Mesodermal cell (in vitro differentiated cells): ENCODE measurements around the gene YPEL2.
"Not testable (repeated sequence)": the region's sequence is repeated elsewhere in the genome, so short reads cannot be mapped to it uniquely, and the experiment has no call there.

Experiments
- H3K27ac ChIP-seq: 2 replicates; pipeline ENCODE4 v1.7.0; 2013; ENCODE audit warnings: mild to moderate bottlenecking, low read depth, low read length, moderate library complexity; ENCODE audit not compliant: severe bottlenecking
- H3K36me3 ChIP-seq: 2 replicates; pipeline ENCODE4 v1.7.1; 2013; ENCODE audit warnings: mild to moderate bottlenecking, low read length, moderate library complexity; ENCODE audit not compliant: control insufficient read depth, insufficient read depth
- H3K4me1 ChIP-seq: one replicate; pipeline ENCODE4 v1.7.1; 2013; ENCODE audit warnings: mild to moderate bottlenecking, low read length; ENCODE audit not compliant: insufficient read depth, control insufficient read depth, poor library complexity, severe bottlenecking
- H3K4me3 ChIP-seq: 2 replicates; pipeline ENCODE4 v1.7.0; 2013; ENCODE audit warnings: low read length, control low read depth, mild to moderate bottlenecking; ENCODE audit not compliant: insufficient read depth, poor library complexity, severe bottlenecking; ENCODE audit errors: extremely low read depth
- H3K9me3 ChIP-seq: 2 replicates; pipeline ENCODE4 v1.7.1; 2013; ENCODE audit warnings: mild to moderate bottlenecking, low read length, moderate library complexity; ENCODE audit not compliant: control insufficient read depth
- WGBS, 2 experiments: methylation state at CpG; one replicate each; pipeline ENCODE4 v1.1.5; 2013; ENCODE audit warnings: missing lambda C conversion rate in 2 of 2; ENCODE audit not compliant: insufficient coverage in 2 of 2; 5-methylcytosine and 5-hydroxymethylcytosine counted together

The YPEL2 gene

DNA sequence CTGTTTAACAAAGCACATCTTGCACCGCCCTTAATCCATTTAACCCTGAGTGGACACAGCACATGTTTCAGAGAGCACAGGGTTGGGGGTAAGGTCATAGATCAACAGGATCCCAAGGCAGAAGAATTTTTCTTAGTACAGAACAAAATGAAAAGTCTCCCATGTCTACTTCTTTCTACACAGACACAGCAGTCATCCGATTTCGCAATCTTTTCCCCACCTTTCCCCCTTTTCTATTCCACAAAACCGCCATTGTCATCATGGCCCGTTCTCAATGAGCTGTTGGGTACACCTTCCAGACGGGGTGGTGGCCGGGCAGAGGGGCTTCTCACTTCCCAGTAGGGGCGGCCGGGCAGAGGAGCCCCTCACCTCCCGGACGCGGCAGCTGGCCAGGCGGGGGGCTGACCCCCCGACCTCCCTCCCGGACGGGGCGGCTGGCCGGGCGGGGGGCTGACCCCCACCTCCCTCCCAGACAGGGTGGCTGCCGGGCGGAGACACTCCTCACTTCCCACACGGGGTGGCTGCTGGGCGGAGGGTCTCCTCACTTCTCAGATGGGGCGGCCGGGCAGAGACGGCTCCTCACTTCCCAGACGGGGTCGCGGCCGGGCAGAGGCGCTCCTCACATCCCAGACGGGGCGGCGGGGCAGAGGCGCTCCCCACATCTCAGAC is 62.4 kb downstream of the YPEL2 start:
- H3K27ac ChIP-seq, H3K9me3 ChIP-seq, H3K4me3 ChIP-seq, H3K4me1 ChIP-seq: not testable (repeated sequence)
- WGBS, 2 experiments: 96 to 99% methylated on average over 9 to 11 of the region's 35 CpGs
- H3K36me3 ChIP-seq: peaks cover 86% of the 10 kb centered on the region

GRCh38 chr17:59396134-59396826 is 64.8 kb downstream of the YPEL2 start:
- WGBS, 2 experiments: 90 to 100% methylated on average over 7 of the region's 9 CpGs

DNA sequence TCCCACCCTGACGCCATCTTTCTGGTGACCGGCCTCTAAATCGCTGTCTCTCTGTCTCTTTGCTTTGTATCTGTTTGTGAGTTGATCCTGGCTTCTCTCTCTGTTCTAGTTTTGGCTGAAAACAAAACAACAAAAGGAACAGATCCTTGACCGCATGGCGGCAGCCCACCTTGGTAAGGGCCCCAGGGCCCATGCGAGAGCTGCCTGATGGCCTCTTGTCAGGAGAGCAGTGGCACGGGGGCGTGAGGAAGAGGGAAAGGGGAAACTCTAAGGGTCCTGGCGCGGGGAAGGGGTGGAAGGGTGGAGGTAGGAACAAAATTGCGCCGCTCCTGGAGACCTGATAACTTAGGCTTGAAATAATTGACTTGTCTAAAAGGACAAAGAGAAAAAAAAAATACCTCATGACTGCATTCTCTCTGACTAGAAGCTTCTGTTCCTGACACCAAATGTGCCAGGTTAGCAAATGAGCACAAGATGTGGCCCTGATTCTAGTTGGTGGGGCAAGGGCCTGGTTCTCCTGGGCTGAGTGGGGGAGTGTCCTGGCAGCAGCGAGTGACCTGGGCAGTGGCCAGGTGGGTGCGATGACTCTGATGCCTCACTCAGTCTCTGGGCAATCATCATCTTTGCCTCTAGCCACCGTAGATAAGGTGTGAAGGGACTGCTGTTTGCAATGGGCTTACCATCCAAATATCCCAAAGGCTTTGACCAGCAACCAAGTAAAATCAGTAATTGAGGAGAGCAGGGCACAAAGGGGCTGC is 66.0 kb downstream of the YPEL2 start:
- Histone ChIP-seq H3K4me3 (no peak overlapping the region), H3K9me3 (peaks cover 4% of the 10 kb centered on the region), H3K27ac (no peak overlapping the region), H3K4me1 (peaks cover 8% of the 10 kb centered on the region), H3K36me3 (peaks cover 75% of the 10 kb centered on the region)
- 97 to 100% methylated on average over 9 to 10 of the region's 15 CpGs for WGBS, 2 experiments

More at GRCh38 chr17:59396134-59396826, 64.8 kb downstream of the YPEL2 start:
- Histone ChIP-seq H3K4me3 (no peak overlapping the region), H3K27ac (no peak overlapping the region), H3K36me3 (peaks cover 81% of the 10 kb centered on the region), H3K9me3 (peaks cover 4% of the 10 kb centered on the region), H3K4me1 (peaks cover 8% of the 10 kb centered on the region)

- peaks cover 84% of the 10 kb centered on the region for H3K36me3 ChIP-seq
- H3K4me1 ChIP-seq: peaks cover 8% of the 10 kb centered on the region
- no peak overlapping the region for H3K27ac ChIP-seq
- WGBS, 2 experiments: 80 to 100% methylated on average over 1 to 2 of the region's 7 CpGs
- H3K9me3 ChIP-seq: peaks cover 4% of the 10 kb centered on the region
- H3K4me3 ChIP-seq: no peak overlapping the region
Measured at GRCh38 chr17:59399914-59400313, 68.5 kb downstream of the YPEL2 start.

GRCh38 chr17:59400858-59401257 is 69.4 kb downstream of the YPEL2 start:
- no peaks in the 10 kb centered on the region for H3K9me3 ChIP-seq
- no peak overlapping the region for H3K27ac ChIP-seq
- WGBS, 2 experiments: 89 to 90% methylated on average over 2 to 3 of the region's 5 CpGs
- H3K4me3 ChIP-seq: no peak overlapping the region
- H3K36me3 ChIP-seq: peaks cover 79% of the 10 kb centered on the region
- peaks cover 9% of the 10 kb centered on the region for H3K4me1 ChIP-seq

DNA sequence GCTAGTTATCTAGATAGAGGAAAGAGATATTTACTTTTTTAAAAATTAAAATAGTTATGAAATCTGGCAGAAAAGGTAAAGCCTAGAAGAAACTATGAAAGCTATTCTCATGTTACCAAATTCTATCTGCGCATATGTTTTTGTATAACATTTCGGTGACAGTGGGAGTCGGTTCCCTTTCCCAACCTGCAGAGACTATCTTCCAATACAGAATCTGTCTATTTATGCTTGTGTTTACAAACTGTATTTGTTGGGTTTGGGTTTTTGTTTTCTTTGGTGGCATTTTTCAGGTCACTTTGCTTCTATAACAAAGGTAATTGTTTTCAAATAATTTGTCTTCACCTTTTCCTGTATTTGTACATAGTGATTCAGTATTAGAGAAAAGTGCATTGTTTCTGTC is 69.8 kb downstream of the YPEL2 start:
- peaks cover 13% of the 10 kb centered on the region for H3K4me1 ChIP-seq
- H3K4me3 ChIP-seq: no peak overlapping the region
- no peak overlapping the region for H3K27ac ChIP-seq
- peaks cover 78% of the 10 kb centered on the region for H3K36me3 ChIP-seq
- H3K9me3 ChIP-seq: no peaks in the 10 kb centered on the region
- 89 to 92% methylated on average over 2 to 3 of the region's 3 CpGs for WGBS, 2 experiments

- H3K4me1 ChIP-seq: peaks cover 14% of the 10 kb centered on the region
- peaks cover 74% of the 10 kb centered on the region for H3K36me3 ChIP-seq
- 40% methylated on average over 1 of the region's 1 CpG; no CpG with 5 or more reads in 1 of the 2 experiments for WGBS, 2 experiments
- H3K27ac ChIP-seq: no peak overlapping the region
- H3K9me3 ChIP-seq: no peaks in the 10 kb centered on the region
- no peak overlapping the region for H3K4me3 ChIP-seq
Measured at GRCh38 chr17:59401725-59402124, 70.3 kb downstream of the YPEL2 start.

GRCh38 chr17:59402760-59403159 is 71.3 kb downstream of the YPEL2 start:
- peaks cover 64% of the 10 kb centered on the region for H3K36me3 ChIP-seq

DNA sequence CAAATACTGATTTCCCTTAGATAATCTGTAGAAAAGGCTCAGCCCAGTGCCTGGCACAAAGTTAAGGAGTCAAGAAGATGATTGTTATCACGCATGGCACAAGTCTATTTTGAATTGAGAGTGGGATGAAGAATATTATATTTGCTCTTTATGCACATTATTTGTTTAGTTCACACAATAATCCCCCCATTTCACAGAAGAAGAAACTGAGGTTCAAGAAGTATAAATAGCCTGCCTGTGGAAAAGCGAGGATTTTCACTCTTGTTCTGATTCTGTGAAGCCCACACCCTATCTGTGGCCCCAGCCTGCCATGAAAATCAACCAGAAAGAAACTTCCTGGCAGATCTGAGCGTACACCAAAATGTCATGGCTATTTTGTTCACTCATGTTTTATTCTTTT is 73.0 kb downstream of the YPEL2 start:
- Histone ChIP-seq H3K9me3 (peaks cover 2% of the 10 kb centered on the region), H3K4me3 (no peak overlapping the region), H3K27ac (no peak overlapping the region), H3K4me1 (peaks cover 11% of the 10 kb centered on the region), H3K36me3 (peaks cover 49% of the 10 kb centered on the region)
- WGBS, 2 experiments: 100% methylated on average over 1 of the region's 3 CpGs

More at GRCh38 chr17:59402760-59403159, 71.3 kb downstream of the YPEL2 start:
- Histone ChIP-seq H3K27ac (no peak overlapping the region), H3K4me3 (no peak overlapping the region), H3K4me1 (peaks cover 11% of the 10 kb centered on the region), H3K9me3 (no peaks in the 10 kb centered on the region)
- WGBS, 2 experiments: 82 to 97% methylated on average over 4 of the region's 4 CpGs

DNA sequence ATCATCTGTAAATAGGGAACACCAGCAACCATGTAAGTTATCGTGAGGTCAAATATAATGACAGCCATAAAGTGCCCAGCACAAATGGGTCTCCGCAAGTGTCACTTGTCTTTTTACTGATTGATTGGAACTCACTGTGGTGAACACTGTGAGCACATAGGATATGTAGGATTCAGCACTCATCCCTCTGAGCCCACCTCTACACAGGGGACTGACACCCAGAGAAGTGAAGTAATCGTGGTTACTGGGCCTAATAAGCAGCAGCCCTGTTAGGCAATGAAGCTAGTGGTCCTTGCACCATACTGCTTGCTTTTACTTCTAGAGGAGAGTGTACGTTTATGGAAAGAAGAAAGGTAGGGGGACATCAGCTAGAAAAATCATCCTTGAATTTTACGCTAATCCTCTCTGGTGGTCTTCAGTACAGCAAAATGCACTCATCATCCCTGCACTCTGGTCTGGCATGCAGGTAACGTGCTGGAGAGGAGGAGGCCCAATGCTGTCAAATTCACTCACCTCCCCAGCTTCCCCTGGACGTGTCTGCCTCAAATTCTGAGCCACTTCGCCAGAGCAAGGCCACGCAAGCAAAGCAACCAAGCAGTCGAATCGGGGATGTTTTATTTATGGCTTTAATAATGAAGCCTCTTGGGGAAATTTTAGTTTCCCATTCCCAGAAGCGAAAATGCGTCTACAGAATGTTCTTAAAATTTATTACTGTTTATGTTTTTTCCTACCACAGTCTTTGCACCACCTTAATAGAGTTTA is 74.7 kb downstream of the YPEL2 start:
- 93 to 100% methylated on average over 6 to 9 of the region's 13 CpGs for WGBS, 2 experiments
- Histone ChIP-seq H3K4me3 (no peak overlapping the region), H3K4me1 (peaks cover 6% of the 10 kb centered on the region), H3K27ac (peak overlapping the region; percentile 63), H3K9me3 (peaks cover 14% of the 10 kb centered on the region), H3K36me3 (peaks cover 40% of the 10 kb centered on the region)
